GM11168 (cell line): ENCODE results near the gene SSTR5.

ENCODE experiments used
- in situ Hi-C: fragments of 300-500 bp; cut with MboI; formaldehyde crosslinking; loops from one replicate; pipeline ENCODE4 v1.12.0; 2022; ENCODE audit warnings: low sequenced_read_pairs; ENCODE audit not compliant: unreplicated experiment

SSTR5 gene

DNA sequence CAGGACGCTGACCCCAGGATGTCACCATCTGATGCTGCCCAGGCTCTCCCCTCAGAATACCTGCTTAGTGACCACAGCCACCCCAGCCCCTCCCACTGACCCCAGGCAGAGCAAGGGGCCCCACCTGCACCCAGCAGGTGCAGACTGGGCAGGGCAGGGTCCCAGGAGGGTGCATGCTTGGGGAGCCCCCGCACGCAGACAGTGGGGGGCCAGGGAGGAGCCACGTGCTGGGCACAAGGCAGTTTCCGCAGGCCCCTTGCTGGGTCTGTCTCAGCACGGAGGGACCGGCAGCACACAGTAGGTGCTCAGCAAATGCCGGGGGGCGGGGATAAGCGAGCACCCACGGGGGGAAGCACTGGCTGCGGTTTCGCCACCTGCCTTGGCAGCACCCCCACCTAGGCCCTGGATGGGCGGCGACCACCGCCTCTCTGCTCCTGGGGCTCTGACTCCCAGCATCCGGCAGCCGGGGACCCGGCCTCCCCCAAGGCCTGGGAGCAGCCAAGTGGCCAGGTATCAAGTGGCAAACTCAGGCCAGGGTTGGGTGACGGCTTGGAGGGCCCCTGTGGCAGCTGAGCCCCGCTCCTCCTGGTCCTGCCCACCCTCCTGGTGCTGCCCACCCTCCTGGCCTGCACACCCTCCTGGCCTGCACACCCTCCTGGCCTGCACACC lies 18.7 kb upstream of the SSTR5 start:
- in situ Hi-C loops = no loop called here

DNA sequence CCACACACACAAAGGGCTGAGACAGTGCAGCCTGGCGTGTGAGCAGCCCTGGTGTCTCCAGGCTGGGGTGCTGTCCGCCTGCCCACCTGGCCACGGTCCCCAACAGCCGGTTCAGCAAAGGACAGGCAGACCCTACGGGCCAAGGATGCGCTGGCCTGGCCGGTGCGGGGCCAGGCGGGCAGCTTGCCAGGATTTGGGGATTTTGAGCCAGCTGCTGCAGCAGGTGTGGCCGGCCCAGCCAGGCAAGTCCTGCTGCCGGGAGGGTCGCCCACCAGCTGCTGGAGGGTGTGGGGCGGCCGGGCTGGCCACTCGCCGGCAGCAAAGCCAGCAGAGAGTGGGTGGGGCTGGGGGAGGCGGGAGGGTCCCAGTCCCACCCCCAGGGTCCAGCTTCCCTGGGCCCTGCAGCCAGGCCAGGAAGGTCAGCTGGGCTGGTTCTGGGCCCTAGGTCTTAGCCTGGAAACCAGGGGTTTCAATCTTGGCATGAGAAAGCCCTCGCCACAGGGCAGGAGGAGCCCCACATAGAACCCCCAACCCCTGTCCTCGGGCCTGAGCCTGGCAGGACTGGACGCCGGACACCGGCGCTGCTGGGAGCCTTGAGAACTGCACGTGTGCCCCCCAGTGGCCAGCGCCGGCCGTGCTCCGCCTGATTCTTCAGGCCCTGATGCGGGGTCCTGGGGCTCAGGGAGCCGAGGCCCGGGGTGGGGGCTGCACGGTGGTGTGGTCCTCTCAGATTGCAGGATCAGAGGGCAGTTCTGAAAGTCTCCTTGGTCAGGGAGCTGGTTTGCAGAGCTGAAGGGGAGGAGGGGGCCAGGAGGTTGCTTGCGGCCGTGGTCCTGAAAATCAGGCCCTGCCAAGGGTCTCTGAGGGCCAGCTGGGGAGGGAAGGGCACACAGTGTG lies 17.6 kb upstream of the SSTR5 start:
- in situ Hi-C loops = no loop called here

DNA sequence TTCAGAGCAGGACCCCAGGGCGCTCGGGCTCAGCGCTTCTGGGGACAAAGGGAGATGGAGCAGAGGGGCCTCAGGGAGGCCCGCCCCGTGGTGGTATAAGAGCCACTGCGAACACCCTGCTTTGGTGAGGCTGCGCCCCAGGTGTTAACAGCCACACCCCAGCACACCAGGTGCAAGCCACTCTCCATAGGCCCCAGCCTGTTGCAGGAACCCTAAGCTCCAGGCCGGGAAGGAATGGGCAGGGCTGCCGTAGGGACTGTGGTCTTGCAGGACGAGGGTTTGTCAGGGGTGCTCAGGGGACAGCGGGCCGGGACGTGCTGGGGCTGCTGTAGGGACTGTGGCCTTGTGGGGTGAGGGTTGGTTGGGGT lies 17.0 kb upstream of the SSTR5 start:
- in situ Hi-C loops = no loop called here

DNA sequence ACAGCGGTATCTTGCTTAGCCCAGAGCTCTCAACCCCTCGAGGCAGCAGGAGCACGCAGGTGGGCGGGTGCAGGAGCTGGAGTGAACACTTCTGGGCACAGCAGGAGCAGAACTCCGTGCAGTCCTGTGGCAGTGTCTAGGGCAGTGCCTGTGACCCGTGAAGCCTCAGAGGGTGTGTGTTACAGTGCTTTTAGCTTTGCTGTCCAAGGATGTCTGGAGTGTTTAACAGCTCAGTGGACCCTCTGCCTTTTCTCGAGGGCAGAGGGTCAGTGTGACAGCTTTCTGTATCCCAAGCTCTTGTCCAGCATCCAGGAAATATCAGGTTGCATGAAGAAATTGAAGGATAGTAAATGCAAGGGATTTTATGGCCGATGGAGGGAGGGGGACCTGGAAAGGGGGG lies 16.4 kb upstream of the SSTR5 start:
- in situ Hi-C loops = no loop called here

DNA sequence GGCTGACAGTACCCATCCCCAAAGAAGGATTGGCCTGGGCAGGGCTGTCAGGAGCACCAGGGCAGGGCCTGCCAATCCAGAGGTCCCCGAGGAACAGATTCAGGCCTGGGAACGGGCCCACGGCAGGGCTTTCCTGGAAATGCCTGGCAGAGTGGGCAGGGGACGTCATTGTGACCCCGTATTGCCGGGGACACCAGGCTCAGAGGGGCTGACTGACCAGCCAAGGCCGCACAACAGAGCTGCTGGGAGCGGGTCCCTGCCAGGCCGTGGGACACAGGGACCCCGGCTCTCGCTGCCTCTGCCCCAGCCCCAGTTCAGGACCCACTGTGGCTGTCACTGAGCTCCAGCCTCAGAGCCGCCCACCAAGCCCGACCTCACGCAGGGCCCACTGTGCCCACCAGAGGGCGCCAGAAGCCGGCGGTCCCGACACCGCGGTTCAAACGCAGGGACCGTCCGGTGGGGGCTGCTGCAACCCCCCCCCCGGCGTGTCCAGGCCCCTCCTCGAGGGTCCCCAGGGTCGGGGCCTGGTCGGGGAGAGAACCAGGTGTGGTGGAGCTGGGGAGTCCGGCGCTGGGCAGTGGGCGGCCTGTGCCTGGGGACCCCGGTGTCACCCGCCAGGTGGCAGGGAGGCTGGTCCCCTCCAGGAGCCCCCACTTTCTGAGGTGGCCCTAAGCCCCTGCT lies 15.2 kb upstream of the SSTR5 start:
- in situ Hi-C loops = no loop called here

DNA sequence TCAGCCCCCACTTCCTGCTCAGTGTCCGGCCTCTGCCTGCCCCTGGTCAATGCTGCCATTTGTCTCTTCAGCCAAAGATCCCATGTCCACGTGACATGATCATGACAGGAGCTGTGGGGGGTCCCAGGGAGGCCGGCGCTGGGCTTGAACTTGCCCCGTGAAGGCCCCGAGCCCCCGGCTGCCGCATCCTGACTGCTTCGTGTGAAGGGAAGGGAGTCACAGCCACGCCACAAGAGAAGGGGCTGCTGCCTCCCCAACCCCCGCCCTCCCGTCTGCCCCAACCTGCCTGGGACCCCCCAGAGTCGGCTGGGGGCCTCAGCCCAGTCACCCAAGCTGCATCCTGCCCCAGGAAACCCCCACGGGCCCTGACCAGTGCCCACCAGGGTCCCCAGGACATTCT lies 14.3 kb upstream of the SSTR5 start:
- in situ Hi-C loops = no loop called here

DNA sequence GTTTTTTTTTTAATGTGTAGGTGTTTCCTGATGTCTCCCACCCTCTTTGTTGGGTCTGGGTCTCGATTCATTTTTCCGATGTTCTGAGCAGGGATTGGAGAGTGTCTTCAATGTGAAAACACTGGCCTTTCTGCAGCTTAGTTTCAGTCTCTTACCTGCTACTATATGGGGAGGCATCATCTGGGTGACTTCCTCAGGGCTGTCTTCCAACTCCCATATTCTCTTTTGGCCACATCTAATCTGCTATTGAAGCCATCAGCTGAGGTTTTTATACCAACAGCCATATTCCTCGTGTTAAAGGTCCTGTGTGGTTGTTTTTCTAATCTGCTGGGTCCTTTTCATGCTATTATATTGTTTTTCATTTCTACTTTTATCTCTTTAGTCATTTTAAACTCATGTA lies 13.2 kb upstream of the SSTR5 start:
- in situ Hi-C loops = no loop called here

DNA sequence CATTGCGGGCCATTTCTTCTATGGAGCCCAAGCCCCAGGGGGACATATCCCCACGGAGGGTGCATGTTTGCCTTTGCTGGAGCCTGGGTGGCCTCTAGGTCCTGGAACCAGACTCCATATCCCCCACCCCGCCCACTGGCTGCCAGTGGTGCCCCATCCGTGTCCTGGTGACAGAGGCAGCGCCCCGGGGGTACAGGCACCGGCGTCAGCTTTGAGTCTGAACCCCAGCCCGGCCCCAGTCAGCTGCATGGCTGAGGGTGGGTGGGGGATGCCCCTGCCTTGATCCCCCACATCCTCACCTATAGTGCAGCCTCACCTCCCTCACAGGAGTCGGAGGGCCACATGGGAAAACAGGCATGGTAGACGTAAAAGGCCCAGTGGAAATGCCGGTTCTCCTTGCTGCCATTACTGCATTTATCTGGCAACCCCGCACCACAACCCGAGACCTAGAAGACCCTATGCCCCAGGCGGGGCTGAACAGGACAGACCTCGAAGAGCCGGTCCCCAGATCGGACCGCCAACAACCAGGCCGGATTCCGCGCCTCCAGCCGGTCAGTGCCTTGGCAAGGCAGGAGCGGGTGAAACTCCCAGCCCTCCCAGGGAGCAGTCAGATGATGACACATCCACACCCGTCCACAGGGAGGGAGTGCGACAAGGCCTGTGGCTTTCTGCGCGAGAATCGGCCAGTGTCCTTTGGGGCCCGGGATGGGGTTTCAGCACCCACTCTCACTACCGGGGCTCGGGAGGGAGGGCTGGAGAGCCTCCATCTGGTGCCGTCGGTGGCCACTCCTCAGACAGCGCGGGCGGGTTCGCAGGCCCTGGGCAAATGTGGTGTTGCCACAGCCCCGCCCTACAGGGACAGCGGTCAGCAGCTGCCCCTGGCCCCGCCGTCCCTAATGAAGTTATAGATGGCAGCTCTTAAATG lies 11.9 kb upstream of the SSTR5 start:
- in situ Hi-C loops = no loop called here

DNA sequence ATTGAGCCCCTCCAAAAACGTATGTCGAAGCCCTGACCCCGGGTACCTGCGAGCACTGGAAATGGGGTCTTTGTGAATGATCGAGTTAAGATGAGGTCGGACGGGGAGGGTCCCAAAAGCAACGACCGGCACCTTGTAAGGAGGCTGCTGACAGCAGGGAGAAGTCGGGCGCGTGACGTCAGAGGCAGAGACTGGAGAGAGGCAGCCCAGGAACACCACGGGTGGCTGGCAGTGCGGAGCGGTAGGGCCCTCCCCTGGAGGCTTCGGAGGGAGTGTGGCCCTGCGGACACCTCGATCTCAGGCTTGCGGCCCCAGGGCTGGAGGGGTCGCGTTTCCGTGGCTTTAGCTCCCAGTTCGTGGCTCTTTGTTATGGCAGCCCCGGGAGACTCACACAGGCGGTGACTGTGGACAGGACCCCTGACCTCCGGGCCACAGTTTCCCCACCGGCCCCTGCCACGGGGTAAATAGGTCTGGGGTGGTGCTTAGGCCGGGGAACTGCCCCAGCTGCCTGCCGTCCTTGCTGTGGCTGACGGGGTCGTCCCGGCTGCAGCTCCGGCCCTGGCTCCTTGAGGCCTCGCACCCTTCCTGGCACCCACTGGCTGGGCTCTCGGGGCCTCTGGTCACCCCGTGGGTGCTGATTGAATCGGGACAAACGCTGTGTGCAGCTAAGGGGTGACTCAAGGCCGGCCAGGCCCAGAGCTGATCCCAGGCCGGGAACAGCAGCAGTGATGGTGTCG lies 10.6 kb upstream of the SSTR5 start:
- in situ Hi-C loops = no loop called here

DNA sequence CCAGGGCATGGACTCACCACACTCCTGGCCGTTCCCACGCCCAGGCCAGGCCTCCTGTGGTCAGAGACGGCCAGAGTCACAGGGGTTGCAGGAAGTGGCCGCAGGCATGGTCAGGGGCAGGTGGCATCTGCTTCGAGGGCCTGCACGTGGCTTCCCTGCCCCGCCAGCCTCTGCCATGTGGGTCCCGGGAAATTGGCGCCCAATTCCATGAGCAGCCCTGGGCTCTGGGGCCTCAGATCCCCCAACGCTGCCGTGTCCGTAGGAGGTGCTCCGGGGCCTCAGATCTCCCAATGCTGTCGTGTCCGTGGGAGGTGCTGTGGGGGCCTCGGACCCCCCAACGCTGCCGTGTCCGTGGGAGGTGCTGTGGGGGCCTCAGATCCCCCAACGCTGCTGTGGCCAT lies 9.7 kb upstream of the SSTR5 start:
- in situ Hi-C loops = no loop called here

DNA sequence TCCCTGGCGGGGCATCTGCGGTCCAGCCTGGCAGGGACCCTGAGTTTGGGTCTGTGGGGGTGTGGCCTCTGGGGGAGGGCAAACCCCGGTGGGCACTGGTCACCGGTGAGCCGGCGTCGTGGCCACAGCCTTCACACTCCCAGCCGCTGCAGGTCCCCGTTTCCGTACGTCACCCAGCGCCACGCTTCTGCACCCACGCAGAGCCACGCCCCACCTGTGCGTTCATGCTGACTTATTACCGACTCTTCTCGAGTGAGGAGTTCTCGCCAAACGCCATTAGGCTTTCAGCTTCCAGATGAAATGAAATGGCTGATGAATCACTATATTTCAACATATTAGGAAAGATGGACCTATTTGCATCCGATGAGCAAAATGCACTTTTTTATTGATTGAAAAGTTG lies 8.8 kb upstream of the SSTR5 start:
- in situ Hi-C loops = no loop called here

DNA sequence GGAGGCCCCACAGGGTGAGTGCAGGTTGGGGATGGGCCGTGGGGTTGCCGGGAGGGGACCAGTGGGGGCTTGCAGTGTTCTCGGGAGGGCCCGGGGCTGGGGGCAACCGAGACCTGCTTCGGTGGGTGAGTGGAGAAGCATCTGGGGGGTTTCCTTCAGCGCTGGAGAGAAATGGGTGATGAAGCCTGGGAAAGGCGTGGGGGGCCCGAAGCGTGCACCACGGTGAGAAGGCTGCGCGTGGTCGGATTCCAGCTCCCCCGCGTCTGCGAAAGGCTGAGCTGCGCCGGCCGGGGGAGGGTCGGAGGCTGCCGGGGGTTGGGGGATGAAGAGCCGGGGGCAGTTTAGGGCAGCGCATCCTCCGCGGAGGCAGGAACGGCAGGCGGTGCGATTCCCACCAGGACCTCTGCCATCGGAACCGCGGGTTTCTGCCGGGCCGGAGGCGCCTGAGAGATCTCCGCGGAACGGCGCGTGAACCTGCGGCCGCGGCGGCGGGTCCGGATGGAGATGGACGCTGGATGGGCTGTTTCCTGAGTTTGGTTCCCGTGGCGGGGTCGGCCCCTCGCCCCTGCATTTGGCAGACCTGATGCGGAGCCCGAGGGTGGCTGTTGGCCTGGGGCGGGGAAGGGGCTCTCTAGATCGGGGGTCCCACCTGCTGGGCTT lies 6.9 kb upstream of the SSTR5 start:
- in situ Hi-C loops = no loop called here

DNA sequence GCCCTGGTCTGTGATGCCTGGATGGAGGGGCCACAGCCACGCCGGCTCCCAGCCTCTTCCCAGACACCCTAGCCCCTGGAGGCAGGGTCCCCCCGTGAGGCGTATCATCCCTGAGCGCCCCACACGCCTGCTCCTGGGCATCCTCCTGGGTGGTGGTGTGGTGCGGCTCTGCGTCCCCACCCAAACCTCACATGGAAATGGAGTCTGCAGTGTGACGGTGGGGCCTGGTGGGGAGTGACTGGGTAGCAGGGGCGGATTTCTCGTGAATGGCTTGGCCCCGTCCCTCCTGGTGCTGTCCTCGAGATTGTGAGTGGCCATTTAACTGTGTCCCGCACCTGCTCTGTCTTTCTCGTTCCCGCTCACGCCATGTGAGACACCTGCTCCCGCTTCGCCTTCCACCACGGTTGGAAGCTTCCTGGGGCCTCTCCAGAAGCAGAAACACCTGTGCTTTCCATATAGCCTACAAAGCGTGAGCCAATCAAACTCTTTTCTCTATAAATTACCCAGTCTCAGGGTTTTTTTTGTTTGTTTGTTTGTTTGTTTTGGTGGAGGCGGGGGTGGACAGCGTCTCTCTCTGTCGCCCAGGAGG lies 5.9 kb upstream of the SSTR5 start:
- in situ Hi-C loops = no loop called here

DNA sequence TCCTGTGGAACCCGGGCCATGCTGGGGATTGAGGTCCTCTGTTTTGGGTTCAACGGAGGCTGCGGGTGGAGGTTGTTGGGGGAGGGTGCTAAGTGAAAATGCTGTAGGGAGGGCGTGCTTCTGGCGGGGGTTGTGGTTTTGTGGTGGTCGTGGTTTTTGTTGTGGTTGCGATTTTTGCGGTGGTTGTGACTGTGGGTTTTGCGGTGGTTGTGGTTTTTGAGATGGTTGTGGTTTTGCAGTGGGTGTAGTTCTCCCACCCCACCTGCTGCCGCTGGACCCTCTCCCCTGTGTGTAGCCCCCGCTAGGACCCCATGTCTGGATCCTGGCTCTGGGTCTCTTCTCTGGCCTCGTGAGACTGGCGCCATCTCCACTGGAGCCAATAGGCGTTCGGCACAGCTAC lies 4.9 kb upstream of the SSTR5 start:
- in situ Hi-C loops = no loop called here

DNA sequence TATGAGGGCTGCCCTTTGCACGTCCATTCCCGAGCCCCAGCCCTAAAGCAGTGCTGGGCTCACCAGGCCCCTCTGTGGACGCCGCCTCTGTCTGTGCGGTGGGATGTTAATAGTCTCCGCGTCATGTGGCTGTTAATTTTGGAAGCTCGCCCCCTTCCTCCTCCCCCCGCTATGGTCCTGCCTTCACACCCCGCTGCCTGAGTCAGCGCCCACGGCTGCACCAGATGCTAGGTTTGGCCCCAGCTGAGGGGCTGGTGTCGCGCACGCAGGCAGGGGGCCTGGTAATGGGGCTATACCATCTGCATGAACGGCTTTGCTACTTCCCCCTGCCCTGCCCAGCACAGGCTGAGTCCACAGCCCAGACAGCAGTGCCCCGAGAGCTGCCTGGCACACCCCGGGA lies 4.1 kb upstream of the SSTR5 start:
- in situ Hi-C loops = no loop called here

DNA sequence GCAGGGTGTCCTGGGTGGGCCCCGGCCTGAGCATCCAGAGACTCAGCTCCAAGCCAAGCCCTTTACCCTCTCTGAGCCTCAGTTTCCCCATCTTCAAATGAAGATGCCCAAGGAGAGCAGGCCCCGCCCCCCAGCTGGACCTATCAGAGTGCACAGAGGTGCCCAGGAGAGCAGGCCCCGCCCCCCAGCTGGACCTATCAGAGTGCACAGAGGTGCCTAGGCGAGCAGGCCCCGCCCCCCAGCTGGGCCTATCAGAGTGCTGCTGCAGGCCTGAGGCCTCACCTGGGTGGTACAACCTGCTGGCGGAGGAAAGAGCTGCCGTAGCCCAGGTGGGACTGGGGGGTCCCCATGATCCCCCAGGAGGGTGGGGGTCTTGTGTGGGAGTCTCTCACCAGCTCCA lies 3.4 kb upstream of the SSTR5 start:
- in situ Hi-C loops = no loop called here

DNA sequence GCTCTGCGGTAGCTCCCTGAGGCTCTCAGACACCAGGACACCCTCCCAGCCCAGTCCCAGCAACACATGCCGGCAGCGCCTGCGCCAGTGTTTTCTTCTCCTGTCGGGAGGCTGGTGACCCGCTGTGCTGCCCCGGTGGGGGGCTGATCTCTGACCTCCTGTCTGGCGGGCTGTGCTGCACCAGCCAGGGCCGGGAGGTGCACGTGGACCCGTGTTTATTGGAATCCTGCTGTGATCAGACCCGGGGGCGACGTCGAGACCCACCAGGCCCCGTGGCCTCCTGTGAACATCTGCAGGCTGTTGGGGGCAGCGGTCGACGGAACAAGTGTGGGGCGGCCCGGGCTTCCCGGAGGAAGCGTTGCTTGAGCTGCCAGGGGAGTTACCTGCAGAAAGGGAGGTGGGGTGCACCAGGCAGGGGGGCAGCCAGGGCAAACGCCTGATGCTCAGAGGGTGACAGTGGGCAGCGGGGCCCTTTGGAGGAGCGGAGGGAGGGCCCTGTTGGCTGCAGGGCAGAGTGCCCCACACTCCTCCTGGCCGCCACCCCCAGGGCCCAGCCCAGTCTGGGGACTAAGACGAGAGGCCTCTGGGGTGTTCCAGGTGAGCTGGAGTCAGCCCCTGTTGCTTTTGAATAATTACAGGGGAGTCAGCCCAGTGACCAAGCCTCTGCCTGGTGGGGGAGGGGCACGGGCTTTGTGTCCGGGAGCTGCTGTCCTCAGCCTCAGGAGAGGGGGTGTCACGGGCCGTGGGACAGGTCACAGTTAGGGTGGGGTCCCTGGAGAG lies 2.3 kb upstream of the SSTR5 start:
- in situ Hi-C loops = no loop called here

DNA sequence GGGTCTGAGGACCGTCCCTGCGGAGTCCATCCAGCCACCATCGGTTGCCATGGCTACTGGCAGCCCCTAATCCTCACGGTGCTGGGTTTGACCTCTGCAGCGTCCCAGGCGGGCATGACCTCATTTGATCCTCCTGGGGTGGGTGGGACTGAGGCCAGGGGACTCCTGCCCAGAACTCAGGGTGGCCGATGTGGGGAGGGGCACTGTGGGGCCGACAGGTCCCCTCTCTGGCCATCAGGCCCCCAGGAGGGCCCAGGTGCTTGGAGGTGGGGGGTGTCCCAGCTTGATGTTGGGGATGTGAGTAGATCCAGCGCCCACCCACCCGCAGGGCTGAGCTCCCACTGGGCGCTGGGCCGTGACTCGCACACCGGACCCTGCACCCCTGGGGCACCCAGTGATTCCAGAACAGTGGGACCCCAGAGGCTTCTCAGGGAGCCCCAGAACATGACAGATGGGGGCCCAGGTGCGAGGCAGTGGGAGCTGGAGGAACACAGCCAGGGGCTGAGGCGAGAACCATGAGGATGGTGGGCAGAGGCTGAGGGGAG lies 1.6 kb upstream of the SSTR5 start:
- in situ Hi-C loops = no loop called here
